Endothelial cell (in vitro differentiated cells): ENCODE data around the gene SPINT2. TPM values are rescaled to one million over a fixed set of nuclear protein-coding genes. Genes with fewer than 3 reads are reported as not detected.
A peak's percentile ranks its signal among the peaks of the same experiment; 100 is the strongest.

ENCODE experiments used
- DNase-seq: peaks from one replicate; pipeline ENCODE4 v3.0.0; 2021; ENCODE audit warnings: low spot score
- H3K27ac Mint-ChIP-seq: one replicate; pipeline ENCODE4 v1.8.0; 2021; ENCODE audit warnings: mixed read lengths, inconsistent platforms; ENCODE audit not compliant: unreplicated experiment
- H3K27me3 Mint-ChIP-seq: one replicate; pipeline ENCODE4 v1.8.0; 2021; ENCODE audit warnings: mild to moderate bottlenecking, moderate library complexity, mixed read lengths, inconsistent platforms; ENCODE audit not compliant: unreplicated experiment
- H3K36me3 Mint-ChIP-seq: one replicate; pipeline ENCODE4 v1.8.0; 2021; ENCODE audit warnings: mild to moderate bottlenecking, low read depth, mixed read lengths, inconsistent platforms; ENCODE audit not compliant: unreplicated experiment
- H3K4me1 Mint-ChIP-seq: one replicate; pipeline ENCODE4 v1.8.0; 2021; ENCODE audit warnings: mild to moderate bottlenecking, mixed read lengths, inconsistent platforms; ENCODE audit not compliant: unreplicated experiment
- H3K4me3 Mint-ChIP-seq: one replicate; pipeline ENCODE4 v1.8.0; 2021; ENCODE audit warnings: mild to moderate bottlenecking, mixed read lengths, inconsistent platforms; ENCODE audit not compliant: unreplicated experiment
- H3K9me3 Mint-ChIP-seq: one replicate; pipeline ENCODE4 v1.8.0; 2021; ENCODE audit warnings: mixed read lengths, inconsistent platforms; ENCODE audit not compliant: unreplicated experiment
- total RNA-seq: library from RNA; stranded (reverse); fragmentation: NEBNext Ultra II Directional; extraction: Animal tissue kit (Norgen Biotek cat#: 25700); gene quantifications from one replicate; pipeline ENCODE4 v1.2.1, GENCODE V29; 2021; ENCODE audit not compliant: unreplicated experiment
- TF ChIP-seq, protein P1 (sequence below): fragments of 200-600 bp; sonication (generic); IDR thresholded peaks from one replicate; pipeline ENCODE4 v1.5.0; 2021; ENCODE audit warnings: antibody characterized with exemption; ENCODE audit not compliant: unreplicated experiment

The SPINT2 gene
- total RNA-seq, 1 donor from 2014 or later = 93.4 TPM

DNA sequence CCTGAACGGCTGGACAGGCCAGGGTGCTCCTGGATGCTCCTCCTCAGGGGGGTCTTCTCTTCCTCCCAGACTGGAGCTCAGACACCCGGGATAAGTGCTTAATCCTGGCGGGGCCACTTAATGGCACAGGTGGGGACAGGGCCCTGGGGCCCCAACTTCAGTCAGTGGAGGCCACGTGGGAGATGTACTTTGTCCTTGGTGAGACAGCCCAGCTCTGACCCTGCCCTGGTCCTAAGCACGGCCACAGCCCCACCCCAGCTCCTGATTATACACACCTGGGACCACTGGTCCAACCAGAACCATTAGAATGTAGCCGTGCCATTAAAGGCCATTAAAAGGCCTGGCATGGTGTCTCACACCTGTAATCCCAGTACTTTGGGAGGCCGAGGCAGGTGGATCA, 16.0 kb upstream of the SPINT2 start:
- Mint-ChIP-seq H3K27ac (no peak overlapping the region), H3K4me3 (no peak overlapping the region), H3K9me3 (no peaks in the 10 kb centered on the region), H3K27me3 (peaks cover 8% of the 10 kb centered on the region), H3K36me3 (no peaks in the 10 kb centered on the region), H3K4me1 (peaks cover 6% of the 10 kb centered on the region)
- TF ChIP-seq, protein P1, sequence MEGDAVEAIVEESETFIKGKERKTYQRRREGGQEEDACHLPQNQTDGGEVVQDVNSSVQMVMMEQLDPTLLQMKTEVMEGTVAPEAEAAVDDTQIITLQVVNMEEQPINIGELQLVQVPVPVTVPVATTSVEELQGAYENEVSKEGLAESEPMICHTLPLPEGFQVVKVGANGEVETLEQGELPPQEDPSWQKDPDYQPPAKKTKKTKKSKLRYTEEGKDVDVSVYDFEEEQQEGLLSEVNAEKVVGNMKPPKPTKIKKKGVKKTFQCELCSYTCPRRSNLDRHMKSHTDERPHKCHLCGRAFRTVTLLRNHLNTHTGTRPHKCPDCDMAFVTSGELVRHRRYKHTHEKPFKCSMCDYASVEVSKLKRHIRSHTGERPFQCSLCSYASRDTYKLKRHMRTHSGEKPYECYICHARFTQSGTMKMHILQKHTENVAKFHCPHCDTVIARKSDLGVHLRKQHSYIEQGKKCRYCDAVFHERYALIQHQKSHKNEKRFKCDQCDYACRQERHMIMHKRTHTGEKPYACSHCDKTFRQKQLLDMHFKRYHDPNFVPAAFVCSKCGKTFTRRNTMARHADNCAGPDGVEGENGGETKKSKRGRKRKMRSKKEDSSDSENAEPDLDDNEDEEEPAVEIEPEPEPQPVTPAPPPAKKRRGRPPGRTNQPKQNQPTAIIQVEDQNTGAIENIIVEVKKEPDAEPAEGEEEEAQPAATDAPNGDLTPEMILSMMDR = no peak
- DNase-seq = no peak

DNA sequence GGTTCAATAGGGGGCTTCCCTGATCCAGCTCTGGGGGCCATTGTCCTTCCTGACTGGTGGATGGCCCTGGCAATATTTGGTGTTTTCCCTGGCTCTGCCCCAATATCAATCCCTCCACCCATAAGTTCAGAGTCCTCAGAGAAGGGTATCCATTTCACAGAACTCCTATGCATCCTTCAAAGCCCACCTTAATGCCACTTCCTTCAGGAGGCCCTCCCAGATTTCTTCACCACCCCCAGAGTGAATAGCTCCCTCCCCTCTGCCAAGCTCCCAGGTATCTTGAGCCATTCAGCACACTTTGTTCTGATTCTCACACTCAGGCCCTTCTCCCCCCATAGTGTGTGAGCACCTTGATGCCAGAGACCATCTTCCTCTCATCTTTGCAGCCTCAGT, 13.9 kb upstream of the SPINT2 start:
- Mint-ChIP-seq H3K27me3 (peaks cover 13% of the 10 kb centered on the region), H3K27ac (no peak overlapping the region), H3K36me3 (no peaks in the 10 kb centered on the region), H3K4me1 (peaks cover 6% of the 10 kb centered on the region), H3K9me3 (no peaks in the 10 kb centered on the region), H3K4me3 (peak overlapping the region; percentile 47)
- TF ChIP-seq, protein P1 = no peak
- DNase-seq = no peak

- H3K27me3 Mint-ChIP-seq = peaks cover 13% of the 10 kb centered on the region
- no peak for DNase-seq
- no peak overlapping the region for H3K27ac Mint-ChIP-seq
- TF ChIP-seq, protein P1 = no peak
- peak overlapping the region; percentile 47 for H3K4me3 Mint-ChIP-seq
- no peaks in the 10 kb centered on the region for H3K36me3 Mint-ChIP-seq
- H3K4me1 Mint-ChIP-seq = peaks cover 6% of the 10 kb centered on the region
- H3K9me3 Mint-ChIP-seq = no peaks in the 10 kb centered on the region
Measured at GRCh38 chr19:38250821-38251563, 13.4 kb upstream of the SPINT2 start.

DNA sequence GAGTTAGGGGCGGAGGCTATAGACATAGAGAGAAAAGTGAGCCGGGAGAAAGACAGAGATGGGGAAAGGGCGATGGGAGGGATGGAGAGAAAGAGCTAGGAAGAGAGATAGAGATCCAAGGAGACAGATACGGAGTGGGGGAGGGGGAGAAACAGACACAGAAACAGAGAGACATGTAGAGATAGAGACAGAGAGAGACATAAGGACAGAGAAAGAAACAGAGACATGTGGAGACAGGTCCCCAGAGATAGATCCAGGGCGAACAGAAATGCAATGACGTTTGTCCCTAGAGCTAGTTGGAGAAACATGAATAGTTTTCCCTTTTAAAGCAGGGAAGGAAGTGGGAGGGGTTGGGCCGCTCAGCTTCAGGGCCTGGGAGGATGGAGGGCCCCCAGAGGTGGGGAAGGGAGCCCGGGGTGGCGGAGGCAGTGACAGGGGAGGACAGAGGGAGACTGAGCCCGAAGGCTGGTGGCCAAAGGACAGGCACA, 12.8 kb upstream of the SPINT2 start:
- Mint-ChIP-seq H3K9me3 (no peaks in the 10 kb centered on the region), H3K27ac (no peak overlapping the region), H3K4me3 (peak overlapping the region; percentile 27), H3K36me3 (no peaks in the 10 kb centered on the region), H3K4me1 (peaks cover 6% of the 10 kb centered on the region), H3K27me3 (peaks cover 14% of the 10 kb centered on the region)
- TF ChIP-seq, protein P1 = no peak
- DNase-seq = no peak

DNA sequence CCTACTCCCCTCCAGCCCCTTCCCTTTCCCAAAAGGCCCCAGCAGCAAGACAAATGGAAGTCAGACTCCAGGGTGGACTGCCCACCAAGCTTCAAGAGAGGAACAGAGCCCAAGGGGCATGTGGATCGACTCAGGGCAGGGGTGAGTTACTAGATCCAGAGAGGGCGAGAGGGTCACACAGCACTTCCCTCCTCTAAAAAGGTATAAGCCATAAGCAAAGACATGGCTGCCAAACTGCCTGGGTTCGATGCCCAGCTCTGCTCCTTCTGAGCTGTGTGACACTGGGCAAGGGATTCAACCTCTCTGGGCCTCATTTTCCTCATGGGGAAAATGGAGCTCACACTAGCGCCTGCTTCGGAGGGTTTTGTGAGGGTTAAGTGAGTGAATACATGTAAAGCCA, 12.0 kb upstream of the SPINT2 start:
- Mint-ChIP-seq H3K9me3 (no peaks in the 10 kb centered on the region), H3K27me3 (peaks cover 22% of the 10 kb centered on the region), H3K27ac (no peak overlapping the region), H3K36me3 (no peaks in the 10 kb centered on the region), H3K4me1 (peaks cover 6% of the 10 kb centered on the region), H3K4me3 (no peak overlapping the region)
- DNase-seq = no peak
- TF ChIP-seq, protein P1 = no peak
